ENCODE results near the gene HDAC4.

GRCh38 chr2:239275847-239276831 is 124.7 kb downstream of the HDAC4 start:
- no peak for TF ChIP-seq MXI1 (IDR thresholded peaks at IDR 0.05; ENCODE audit: borderline replicate concordance, low read depth, low read length)
- TF ChIP-seq CTCF (conservative IDR thresholded peaks at IDR 0.05; ENCODE audit: low read depth, low read length), result no peak
- no peak for TF ChIP-seq RAD21 (IDR thresholded peaks at IDR 0.05; ENCODE audit: low read length)
- TF ChIP-seq RCOR1 (IDR thresholded peaks at IDR 0.05; ENCODE audit: insufficient replicate concordance, low read length), result no peak
- no peak for TF ChIP-seq POLR2A (IDR thresholded peaks at IDR 0.05; ENCODE audit: low read depth, low read length)
- TF ChIP-seq MAZ (IDR thresholded peaks at IDR 0.05; ENCODE audit: borderline replicate concordance, low read depth, low read length), result no peak
- TF ChIP-seq MAFK (IDR thresholded peaks at IDR 0.05; ENCODE audit: low read depth, low read length), result no peak
- TF ChIP-seq SMC3 (IDR thresholded peaks at IDR 0.05; ENCODE audit: low read depth, low read length), result no peak
- no peak for TF ChIP-seq CEBPB (IDR thresholded peaks at IDR 0.05; ENCODE audit: low read depth, low read length)
- TF ChIP-seq NFE2L2 (IDR thresholded peaks at IDR 0.05; ENCODE audit: low read depth, low read length), result no peak
- no peak for TF ChIP-seq USF2 (IDR thresholded peaks at IDR 0.05; ENCODE audit: low read depth, low read length)
- no peak for TF ChIP-seq BHLHE40 (IDR thresholded peaks at IDR 0.05; ENCODE audit: low read depth, low read length)
- no peak for TF ChIP-seq ELK1 (IDR thresholded peaks at IDR 0.05; ENCODE audit: borderline replicate concordance, low read depth, low read length)

Measured in IMR-90 (cell line).